ENCODE data around the gene BACH2. TPM values are rescaled to one million over a fixed set of nuclear protein-coding genes. Genes with fewer than 3 reads are reported as not detected.
"Not testable (repeated sequence)": the region's sequence is repeated elsewhere in the genome, so short reads cannot be mapped to it uniquely, and the experiment has no call there.

The BACH2 gene
- polyA plus RNA-seq, 1 of the 3 experiments (the other 2 are of a cell fraction), result 0.46 TPM

DNA sequence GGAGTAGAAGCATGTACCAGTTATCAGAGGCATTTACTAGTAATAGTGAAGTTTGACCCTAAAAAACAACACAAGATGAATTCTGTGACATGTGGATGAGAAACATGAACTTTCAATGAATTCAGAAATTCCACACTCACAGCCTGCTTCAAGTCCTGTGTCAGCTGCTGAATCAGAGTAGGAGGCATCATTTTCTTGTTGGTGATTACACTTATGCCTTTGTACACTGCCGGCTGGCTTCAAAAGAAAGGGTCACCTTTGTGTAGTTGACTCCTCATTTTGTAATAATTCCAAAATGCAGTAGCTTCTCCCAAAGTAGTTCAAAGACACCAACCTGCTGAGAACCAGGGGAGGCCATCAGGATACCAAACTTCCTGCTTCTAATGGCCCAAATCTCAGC is 165.5 kb downstream of the BACH2 start:
- Histone ChIP-seq H3K9me3 (no peaks in the 10 kb centered on the region), H3K36me3 (replicated peaks in 1 of 2; ENCODE audit: control insufficient read depth in 1 of 2, insufficient read depth in 2 of 2, low read length in 1 of 2) (no peaks in the 10 kb centered on the region), H3K9me2 (no peaks in the 10 kb centered on the region), H3K4me1 (ENCODE audit: control insufficient read depth in 1 of 2, insufficient read depth in 2 of 2, low read depth in 1 of 2, low read length in 1 of 2) (peaks cover 0 to 29% of the 10 kb centered on the region in 2 experiments; a peak in 3 of 4 replicates), H3K27ac (ENCODE audit: low read depth in 2 of 2, low read length in 1 of 2) (no peak overlapping the region; a peak in 1 of 4 replicates), H3F3A (replicated peaks; ENCODE audit: insufficient read depth) (no peaks in the 10 kb centered on the region), H4K20me1 (ENCODE audit: insufficient read depth) (no peaks in the 10 kb centered on the region), H3K27me3 (ENCODE audit: insufficient read depth) (no peaks in the 10 kb centered on the region), H3K4me3 (ENCODE audit: low read depth in 2 of 2, low read length in 1 of 2) (no peak overlapping the region), H2AFZ (ENCODE audit: low read depth) (no peak overlapping the region), H3K79me2 (ENCODE audit: insufficient read depth) (no peaks in the 10 kb centered on the region), H3K4me2 (no peak overlapping the region), H3K9ac (no peak overlapping the region)
- no CpG with 5 or more reads among the region's 1 CpG for WGBS (ENCODE audit: low lambda C conversion rate)
- CTCF ChIA-PET, result no interaction called here
- POLR2A ChIA-PET, result no interaction called here
- TF ChIP-seq CTCF (IDR thresholded peaks at IDR 0.05), result no peak
- TF ChIP-seq MXI1 (IDR thresholded peaks at IDR 0.05; ENCODE audit: low read depth, low read length), result no peak
- TF ChIP-seq, protein P1, sequence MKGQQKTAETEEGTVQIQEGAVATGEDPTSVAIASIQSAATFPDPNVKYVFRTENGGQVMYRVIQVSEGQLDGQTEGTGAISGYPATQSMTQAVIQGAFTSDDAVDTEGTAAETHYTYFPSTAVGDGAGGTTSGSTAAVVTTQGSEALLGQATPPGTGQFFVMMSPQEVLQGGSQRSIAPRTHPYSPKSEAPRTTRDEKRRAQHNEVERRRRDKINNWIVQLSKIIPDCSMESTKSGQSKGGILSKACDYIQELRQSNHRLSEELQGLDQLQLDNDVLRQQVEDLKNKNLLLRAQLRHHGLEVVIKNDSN (IDR thresholded peaks at IDR 0.05; ENCODE audit: borderline replicate concordance, low read depth), result no peak
- TF ChIP-seq, protein P2, sequence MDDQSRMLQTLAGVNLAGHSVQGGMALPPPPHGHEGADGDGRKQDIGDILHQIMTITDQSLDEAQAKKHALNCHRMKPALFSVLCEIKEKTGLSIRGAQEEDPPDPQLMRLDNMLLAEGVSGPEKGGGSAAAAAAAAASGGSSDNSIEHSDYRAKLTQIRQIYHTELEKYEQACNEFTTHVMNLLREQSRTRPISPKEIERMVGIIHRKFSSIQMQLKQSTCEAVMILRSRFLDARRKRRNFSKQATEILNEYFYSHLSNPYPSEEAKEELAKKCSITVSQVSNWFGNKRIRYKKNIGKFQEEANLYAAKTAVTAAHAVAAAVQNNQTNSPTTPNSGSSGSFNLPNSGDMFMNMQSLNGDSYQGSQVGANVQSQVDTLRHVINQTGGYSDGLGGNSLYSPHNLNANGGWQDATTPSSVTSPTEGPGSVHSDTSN (IDR thresholded peaks at IDR 0.05), result no peak
- TF ChIP-seq, protein P3, sequence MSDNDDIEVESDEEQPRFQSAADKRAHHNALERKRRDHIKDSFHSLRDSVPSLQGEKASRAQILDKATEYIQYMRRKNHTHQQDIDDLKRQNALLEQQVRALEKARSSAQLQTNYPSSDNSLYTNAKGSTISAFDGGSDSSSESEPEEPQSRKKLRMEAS (IDR thresholded peaks at IDR 0.05; ENCODE audit: low read depth), result no peak
- no peak for TF ChIP-seq FOSL2 (IDR thresholded peaks at IDR 0.05; ENCODE audit: borderline replicate concordance, low read depth)
- TF ChIP-seq ZBTB33 (IDR thresholded peaks at IDR 0.05; ENCODE audit: borderline replicate concordance, low read depth), result no peak
- TF ChIP-seq RAD21 (IDR thresholded peaks at IDR 0.05; ENCODE audit: low read length), result no peak
- TF ChIP-seq EP300 (IDR thresholded peaks at IDR 0.05; ENCODE audit: borderline replicate concordance in 1 of 2, low read depth in 1 of 2, low read length in 1 of 2), result no peak
- no peak for TF ChIP-seq NRF1 (IDR thresholded peaks at IDR 0.05; ENCODE audit: low read depth, low read length)
- no peak for TF ChIP-seq REST (IDR thresholded peaks at IDR 0.05; ENCODE audit: low read depth, low read length)
- no peak for TF ChIP-seq SIN3A (IDR thresholded peaks at IDR 0.05; ENCODE audit: borderline replicate concordance, low read depth, low read length)
- TF ChIP-seq RXRA (IDR thresholded peaks at IDR 0.05; ENCODE audit: borderline replicate concordance, low read depth), result no peak
- DNase-seq, result no peak

GRCh38 chr6:90128687-90129086 is 168.0 kb downstream of the BACH2 start:
- H3K4me1 ChIP-seq (ENCODE audit: control insufficient read depth in 1 of 2, insufficient read depth in 2 of 2, low read depth in 1 of 2, low read length in 1 of 2), result peaks cover 0 to 24% of the 10 kb centered on the region in 2 experiments; a peak in 3 of 4 replicates
- WGBS (ENCODE audit: low lambda C conversion rate), result 63% methylated on average over 2 of the region's 2 CpGs
- DNase-seq; H3K9me2 ChIP-seq; POLR2A ChIA-PET; H3K79me2 ChIP-seq (ENCODE audit: insufficient read depth); H3K27me3 ChIP-seq (ENCODE audit: insufficient read depth); H3K9ac ChIP-seq; H3K4me2 ChIP-seq; H3F3A ChIP-seq (replicated peaks; ENCODE audit: insufficient read depth); H3K9me3 ChIP-seq; CTCF ChIA-PET; H2AFZ ChIP-seq (ENCODE audit: low read depth); H3K27ac ChIP-seq (ENCODE audit: low read depth in 2 of 2, low read length in 1 of 2); H3K36me3 ChIP-seq (replicated peaks in 1 of 2; ENCODE audit: control insufficient read depth in 1 of 2, insufficient read depth in 2 of 2, low read length in 1 of 2); H3K4me3 ChIP-seq (ENCODE audit: low read depth in 2 of 2, low read length in 1 of 2); H4K20me1 ChIP-seq (ENCODE audit: insufficient read depth): not testable (repeated sequence)

Data from SK-N-SH (cell line).